Measurements from ENCODE around the gene REEP3.

GRCh38 chr10:63641799-63642198 lies 120.6 kb downstream of the REEP3 start:
- TF ChIP-seq, protein P1, sequence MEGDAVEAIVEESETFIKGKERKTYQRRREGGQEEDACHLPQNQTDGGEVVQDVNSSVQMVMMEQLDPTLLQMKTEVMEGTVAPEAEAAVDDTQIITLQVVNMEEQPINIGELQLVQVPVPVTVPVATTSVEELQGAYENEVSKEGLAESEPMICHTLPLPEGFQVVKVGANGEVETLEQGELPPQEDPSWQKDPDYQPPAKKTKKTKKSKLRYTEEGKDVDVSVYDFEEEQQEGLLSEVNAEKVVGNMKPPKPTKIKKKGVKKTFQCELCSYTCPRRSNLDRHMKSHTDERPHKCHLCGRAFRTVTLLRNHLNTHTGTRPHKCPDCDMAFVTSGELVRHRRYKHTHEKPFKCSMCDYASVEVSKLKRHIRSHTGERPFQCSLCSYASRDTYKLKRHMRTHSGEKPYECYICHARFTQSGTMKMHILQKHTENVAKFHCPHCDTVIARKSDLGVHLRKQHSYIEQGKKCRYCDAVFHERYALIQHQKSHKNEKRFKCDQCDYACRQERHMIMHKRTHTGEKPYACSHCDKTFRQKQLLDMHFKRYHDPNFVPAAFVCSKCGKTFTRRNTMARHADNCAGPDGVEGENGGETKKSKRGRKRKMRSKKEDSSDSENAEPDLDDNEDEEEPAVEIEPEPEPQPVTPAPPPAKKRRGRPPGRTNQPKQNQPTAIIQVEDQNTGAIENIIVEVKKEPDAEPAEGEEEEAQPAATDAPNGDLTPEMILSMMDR (IDR thresholded peaks at IDR 0.05), result no peak
- TF ChIP-seq EP300 (IDR thresholded peaks at IDR 0.05) (no peak), POLR2A (IDR thresholded peaks at IDR 0.05) (no peak)
